CMK (cell line): ENCODE measurements around the gene ANO10.
"Not testable (repeated sequence)": the region's sequence is repeated elsewhere in the genome, so short reads cannot be mapped to it uniquely, and the experiment has no call there.

Experiments used
- DNase-seq: peaks from one replicate; pipeline ENCODE4 v3.0.0-alpha.2; 2010; ENCODE audit warnings: low read depth

The ANO10 gene

GRCh38 chr3:43581343-43581742 is 40.5 kb downstream of the ANO10 start:
- DNase-seq: no peak

DNA sequence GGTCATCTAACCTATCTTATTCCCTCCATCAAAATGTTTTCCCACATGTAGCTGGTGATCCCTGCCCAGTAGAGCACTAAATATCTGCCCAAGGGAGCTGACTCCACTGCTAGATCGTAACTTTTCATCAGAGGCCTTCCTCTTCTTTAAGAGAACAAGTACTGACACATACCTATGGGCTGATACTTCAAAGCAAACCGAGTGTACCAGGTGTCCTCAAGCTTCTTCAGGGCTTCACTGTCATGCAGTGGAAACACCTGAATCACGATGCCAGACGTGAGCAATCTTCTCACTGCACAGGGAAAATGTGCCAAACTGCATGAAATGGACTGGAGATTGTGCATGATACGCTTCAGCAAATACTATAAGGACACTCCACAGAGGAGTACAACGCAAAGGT is 41.6 kb downstream of the ANO10 start:
- no peak for DNase-seq

DNA sequence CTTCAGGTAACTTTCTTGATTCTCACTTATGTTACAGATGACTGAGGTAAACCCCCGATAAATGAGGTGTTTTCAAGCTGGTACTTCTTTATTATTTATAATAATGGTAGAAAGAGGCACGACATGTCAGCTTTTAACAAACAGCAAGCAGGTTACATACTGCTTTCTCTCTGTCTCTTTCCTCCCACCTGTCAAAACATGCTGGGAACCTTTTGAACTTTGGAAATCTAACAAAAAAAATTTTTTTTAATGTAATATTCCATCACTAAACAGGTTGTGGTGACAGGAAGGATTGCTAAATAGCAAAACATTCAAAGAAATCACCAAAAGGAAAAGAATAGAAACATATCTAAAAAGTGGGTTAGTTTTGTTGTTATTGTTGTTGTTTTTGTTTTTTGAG is 48.2 kb downstream of the ANO10 start:
- no peak for DNase-seq

DNA sequence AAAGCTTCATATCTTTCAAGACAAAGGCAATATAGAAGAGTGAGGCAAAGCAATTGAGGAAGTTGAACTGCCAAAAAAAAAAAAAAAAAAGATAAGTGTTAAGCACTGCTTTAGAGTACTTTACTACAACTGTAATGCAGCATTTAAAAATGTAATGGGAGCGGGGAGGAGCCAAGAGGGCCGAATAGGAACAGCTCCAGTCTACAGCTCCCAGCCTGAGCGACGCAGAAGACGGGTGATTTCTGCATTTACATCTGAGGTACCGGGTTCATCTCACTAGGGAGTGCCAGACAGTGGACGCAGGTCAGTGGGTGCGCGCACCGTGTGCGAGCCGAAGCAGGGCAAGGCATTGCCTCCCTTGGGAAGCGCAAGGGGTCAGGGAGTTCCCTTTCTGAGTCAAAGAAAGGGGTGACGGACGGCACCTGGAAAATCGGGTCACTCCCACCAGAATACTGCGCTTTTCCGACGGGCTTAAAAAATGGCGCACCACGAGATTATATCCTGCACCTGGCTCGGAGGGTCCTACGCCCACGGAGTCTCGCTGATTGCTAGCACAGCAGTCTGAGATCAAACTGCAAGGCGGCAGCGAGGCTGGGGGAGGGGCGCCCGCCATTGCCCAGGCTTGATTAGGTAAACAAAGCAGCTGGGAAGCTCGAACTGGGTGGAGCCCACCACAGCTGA is 56.0 kb downstream of the ANO10 start:
- not testable (repeated sequence) for DNase-seq

- no peak for DNase-seq
These were observed 61.9 kb downstream of the ANO10 start for GRCh38 chr3:43559961-43560360.

DNA sequence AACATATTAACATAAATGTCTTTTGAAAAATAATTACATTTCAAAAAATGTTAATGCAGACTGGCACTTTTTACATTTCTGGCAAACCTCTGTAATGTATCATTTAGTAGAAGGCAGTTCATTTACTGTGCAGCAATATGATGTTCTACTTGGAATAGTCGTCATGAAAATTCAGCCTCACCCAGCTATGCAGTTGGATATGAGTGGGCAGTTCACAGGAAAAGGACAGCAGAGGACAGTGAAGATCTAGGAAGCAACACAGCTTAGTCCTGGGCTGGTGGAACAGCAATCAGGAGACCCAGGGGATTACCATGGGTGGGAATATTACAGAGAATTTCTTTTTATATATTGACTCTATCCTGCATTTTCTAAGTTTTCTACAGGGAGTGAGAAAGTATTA is 63.6 kb downstream of the ANO10 start:
- no peak for DNase-seq

DNA sequence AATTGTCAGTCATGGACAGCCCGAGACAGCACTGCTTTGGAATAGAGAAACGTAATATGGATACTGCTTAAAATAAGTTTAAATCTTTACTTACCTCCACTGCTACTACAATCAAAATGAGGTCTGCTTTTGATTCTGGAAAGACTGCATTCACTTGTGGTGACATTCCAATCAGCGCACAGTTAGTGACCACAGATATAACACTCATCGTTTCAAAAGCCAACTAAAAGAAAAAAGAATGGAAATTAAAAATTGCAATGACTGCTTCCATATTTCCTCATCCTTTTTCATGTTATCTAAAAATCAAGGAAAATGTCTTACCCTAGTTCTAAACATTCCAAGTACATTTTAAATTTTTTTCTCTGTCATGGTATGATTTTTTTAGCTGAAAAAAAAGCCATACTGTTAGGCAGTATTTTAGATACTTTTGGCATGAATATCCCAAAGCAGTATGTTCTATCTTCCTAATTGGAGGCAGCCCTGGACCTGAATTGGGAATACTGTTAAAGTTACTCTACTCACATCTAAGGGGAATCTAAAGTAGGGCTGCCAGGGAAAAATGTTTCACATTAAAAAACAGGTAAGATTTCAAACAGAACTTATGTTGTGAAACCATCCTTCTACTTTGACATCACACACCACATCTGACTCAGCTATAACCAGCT is 72.1 kb downstream of the ANO10 start:
- no peak for DNase-seq

GRCh38 chr3:43544277-43544676 is 77.5 kb downstream of the ANO10 start:
- not testable (repeated sequence) for DNase-seq

GRCh38 chr3:43542328-43543043 is 79.3 kb downstream of the ANO10 start:
- no peak for DNase-seq

DNA sequence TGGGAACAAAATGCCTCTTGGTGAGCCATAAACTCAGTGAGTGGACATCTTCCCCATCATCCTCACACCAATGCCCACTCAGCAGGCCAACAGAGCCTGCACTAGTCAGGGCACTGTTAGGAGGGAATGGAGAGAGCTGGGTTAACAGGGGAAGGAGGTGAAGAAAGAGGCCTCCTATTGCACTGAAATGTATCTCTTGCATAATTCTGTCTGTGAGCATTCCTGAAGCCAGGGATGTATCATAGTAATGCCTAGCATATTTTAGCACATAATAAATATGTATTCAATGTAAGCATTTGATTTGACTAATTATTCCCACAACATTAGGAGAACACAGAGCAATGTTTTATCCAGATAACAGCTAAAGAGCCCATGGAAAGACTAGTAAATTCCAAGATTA is 81.2 kb downstream of the ANO10 start:
- DNase-seq: no peak

- DNase-seq: no peak
These were observed 82.5 kb downstream of the ANO10 start for GRCh38 chr3:43539321-43539720.

DNA sequence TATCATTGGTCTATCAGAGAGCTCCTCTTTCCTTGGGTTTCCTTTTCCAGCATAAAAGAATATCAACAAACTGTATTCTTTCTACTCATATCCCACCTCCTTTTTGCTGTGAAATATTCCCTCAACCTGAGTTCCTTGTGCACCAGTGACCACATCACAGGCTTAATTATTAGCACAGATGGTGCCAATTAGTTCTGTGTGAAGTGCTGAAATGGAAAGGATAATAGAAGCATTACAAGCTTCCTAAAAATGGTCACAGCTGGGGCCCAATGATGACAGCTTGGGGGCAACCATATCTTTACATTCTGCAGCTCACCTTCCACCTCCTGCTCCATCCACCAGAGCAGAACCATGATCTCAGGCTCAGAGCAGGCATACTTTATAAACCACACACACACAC is 84.6 kb downstream of the ANO10 start:
- DNase-seq: no peak

DNA sequence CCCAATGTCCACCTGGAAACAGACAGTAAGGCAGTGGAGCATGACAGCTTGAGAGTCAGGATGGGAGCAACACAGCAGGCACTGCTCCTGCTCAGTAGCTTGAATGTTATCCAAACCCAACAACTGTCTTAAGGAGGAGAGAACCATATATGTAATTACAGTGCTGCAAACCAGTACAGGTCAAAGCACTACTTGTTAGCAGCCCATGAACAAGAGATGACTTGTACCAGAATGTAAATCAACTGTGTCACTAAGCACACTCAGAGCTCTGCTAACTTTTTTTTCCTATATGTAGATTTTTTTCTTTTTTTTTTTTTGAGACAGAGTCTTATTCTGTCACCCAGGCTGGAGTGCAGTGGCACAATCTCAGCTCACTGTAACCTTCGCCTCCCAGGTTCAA is 87.1 kb downstream of the ANO10 start:
- DNase-seq: no peak

DNA sequence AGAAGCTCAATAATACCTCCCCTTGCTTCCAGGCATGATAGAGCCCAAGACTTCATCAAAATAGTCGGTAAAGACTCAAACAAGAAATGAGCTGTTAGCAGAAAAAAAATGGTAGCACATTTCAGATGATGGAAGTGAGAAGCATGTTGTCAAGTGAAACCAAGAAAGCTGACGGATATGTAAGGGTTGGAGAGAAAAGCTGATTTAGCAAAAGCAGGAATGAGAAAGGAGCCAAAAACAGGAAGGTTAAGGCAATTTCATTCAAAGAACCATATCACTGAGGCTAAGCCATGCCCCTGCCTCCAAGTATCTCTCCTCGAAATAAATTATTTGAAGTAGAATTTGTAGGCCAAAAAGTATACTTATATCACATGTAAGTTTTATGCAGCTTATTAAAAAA is 88.8 kb downstream of the ANO10 start:
- DNase-seq: no peak

GRCh38 chr3:43531835-43532234 is 90.0 kb downstream of the ANO10 start:
- no peak for DNase-seq

GRCh38 chr3:43528498-43529099 is 93.2 kb downstream of the ANO10 start:
- no peak for DNase-seq

GRCh38 chr3:43526956-43527355 is 94.9 kb downstream of the ANO10 start:
- no peak for DNase-seq

DNA sequence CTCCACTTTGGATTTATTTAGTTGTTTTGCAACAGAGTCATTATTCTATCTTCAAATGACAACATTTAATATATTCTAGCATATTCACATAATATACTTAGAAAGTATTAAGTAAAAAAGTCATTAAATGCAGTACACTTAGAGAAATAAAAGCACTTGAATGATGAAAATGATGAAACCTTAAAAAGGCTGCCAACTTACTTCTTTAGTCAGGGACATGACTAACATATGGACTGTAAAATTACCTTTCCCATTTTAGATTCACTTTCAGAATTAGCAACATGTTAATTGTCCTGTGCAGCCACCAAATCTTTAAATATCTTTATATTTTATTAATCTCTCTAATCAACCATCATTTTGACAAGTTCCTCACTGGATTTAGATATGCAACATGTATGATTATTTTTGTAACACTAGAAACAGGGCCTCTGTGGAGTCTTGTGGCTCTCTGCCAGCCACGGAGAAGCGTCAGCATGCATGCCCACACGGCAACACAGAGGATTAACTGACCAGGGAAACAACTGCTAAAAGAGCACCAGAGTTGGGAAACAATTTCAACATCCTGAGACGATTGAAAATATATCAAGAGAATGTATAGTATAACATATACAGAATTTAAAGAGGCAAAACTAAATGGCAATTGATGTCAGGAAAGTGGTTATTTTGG is 95.7 kb downstream of the ANO10 start:
- no peak for DNase-seq

DNA sequence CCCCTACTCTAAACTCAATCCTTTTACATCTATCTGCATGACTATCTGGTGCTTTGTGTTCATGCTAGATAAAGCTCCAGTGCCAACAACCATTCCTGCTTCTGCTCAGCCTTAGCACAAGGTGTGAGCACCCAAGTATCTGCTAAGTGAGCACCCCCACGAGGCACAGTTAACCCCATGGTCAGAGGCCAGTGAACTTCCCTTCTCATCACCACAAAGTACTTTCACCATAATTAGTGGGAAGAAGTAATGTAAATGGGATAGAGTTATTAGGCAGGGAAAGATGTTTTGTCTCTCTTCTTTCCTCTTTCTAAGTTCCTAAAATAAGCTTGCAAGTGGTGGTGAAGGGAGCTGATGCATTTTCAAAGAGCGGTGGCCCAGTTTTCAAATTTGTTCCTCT is 96.4 kb downstream of the ANO10 start:
- no peak for DNase-seq

GRCh38 chr3:43523454-43524053 is 98.3 kb downstream of the ANO10 start:
- DNase-seq: no peak

DNA sequence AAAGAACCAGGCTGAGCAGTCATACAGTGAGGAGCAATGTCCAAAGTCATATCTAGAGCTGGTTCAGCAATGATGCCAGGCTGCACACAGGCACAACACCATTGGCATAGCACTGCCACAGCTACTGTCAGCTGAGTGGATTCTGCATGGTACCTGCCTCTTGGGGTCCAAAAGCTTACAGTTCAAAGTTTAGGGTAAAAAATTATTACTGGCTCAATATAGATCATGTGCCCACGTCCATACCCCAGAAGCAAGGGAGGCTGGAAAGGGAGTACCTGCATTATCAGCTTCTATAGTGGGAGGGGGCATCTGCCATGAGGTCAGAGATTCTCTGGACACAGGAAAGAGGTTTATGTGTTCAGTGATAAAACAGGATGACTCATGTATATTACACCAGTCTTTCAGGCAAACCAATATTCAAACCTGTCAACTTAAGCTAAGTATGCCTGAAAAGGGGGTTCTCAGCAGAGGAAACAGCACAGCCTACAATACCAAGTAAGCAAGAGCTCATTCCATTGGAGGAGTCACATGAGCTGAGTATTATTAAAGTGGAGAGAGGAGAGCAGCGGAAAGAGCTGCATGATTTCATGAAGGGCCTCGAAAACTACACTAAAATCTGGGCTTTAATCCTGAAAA is 99.0 kb downstream of the ANO10 start:
- no peak for DNase-seq

GRCh38 chr3:43521941-43522340 is 99.9 kb downstream of the ANO10 start:
- DNase-seq: no peak
